HG03442 (cell line): ENCODE data around the gene NUF2.
"Not testable (repeated sequence)": the region's sequence is repeated elsewhere in the genome, so short reads cannot be mapped to it uniquely, and the experiment has no call there.

Experiments
- ATAC-seq: cut with Tn5 transposase; IDR thresholded peaks from one replicate; pipeline ENCODE4 v1.9.1; 2021; ENCODE audit warnings: mild to moderate bottlenecking, moderate library complexity; ENCODE audit not compliant: unreplicated experiment

NUF2 gene

DNA sequence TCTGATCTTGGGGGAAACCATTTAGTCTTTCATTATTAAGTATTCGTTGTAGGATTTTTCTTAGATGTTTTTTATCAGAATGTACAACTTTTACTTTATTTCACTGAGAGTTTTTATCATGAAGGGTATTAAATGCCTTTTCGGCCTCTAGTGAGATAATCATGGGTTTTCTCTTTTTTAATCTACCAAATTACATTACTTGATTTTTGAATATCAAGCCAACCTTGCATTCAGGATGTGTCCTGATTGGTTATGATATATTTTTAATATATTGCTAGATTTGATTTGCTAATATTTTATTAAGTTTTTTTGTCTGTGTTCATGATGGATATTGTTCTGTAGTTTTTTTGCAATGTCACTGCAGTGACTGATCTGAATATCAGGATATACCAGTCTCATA, 9.4 kb downstream of the NUF2 start:
- no peak for ATAC-seq

DNA sequence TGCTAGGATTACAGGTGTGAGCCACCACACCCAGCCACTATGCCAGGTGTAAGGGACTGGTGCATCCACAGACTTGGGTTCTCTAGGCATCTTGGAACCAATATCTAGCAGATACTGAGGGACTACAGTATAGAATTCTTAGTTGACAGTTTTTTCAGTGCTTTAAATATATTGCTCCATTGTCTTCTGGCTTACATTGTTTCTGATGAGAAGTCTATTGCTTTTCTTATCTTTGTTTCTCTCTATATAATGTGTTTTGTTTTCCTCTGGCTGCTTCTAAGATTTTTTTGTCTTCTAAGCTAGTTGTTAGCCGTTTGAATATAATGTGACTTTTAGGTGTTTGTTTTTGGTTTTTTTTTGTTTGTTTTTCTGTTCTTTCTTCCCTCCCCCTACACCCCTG, 13.5 kb downstream of the NUF2 start:
- no peak for ATAC-seq

DNA sequence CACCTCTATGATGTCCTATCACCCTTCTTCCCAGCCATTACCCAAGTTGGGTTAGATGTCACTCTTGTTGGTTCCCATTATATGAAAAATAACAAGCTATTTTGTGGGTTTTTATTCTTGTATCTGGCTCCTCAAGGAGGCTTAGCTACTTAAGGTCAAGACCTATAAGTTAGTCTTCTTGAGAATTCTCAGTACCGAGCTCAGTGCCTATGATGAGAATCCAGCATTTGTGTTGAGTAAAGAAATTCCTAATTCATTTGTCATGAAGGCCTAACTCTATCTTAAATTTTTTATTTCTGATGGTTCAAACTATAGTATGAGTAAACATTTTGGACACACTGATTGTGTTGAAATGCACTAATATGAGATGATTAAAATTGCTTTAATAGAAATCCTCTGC, 15.9 kb downstream of the NUF2 start:
- ATAC-seq = no peak

DNA sequence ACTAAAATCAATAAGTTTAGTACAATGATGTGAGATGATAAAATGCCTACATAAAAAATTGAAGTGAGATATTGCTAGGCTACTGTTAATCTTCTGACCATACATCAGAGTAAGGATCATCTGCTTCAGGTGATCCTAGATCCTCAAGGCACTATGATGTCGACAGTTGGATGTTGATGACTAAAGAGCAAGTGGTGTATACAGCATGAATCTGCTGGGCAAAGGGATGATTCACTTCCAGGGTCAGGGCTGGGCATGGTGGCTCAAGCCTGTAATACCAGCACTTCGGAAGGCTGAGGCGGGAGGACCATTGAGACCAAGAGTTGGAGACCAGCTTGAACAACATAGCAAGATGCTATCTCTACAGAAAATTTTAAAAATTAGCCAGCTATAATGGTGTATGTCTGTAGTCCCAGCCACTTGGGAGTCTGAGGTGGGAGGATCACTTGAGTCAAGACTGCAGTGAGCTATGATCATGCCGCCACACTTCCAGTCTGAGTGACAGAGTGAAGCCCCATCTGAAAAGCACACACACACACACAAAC, 24.6 kb downstream of the NUF2 start:
- ATAC-seq = no peak

DNA sequence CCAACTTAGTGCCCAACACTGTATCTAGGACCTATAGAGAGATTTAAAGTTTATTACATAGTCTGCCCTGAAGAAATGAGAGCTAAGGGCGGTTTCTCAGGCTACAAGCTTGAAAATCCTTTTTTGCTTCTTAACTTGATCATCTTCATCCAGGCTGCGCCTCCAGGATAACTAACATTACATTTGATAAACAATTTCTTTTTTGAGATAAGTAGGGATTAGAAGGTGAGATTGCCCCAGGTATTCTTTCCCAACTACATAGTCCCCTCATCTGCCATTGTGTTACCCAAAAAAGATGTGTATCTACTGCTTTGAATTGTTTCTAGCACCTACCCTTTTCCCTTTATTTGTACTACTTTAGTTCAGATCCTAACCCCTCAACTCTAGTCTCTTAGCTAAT, 25.4 kb downstream of the NUF2 start:
- ATAC-seq = no peak

DNA sequence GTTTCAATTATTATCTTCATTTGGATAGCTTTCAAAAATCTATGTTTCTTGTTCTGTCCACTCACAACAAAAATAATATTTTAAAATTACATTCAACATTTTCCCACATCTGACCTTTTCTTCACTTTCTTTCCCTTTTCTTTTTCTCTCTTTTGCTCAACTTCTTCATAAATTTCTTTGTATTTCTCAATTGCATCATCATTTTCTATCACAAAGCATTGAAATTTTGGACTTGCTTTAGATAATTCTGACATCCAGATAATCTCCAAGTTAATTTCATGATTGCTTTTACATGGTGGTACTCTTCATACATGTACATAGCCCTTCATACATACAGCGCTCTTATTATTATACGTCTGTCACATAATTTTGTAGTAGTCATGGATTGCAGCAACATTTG, 30.2 kb downstream of the NUF2 start:
- no peak for ATAC-seq

DNA sequence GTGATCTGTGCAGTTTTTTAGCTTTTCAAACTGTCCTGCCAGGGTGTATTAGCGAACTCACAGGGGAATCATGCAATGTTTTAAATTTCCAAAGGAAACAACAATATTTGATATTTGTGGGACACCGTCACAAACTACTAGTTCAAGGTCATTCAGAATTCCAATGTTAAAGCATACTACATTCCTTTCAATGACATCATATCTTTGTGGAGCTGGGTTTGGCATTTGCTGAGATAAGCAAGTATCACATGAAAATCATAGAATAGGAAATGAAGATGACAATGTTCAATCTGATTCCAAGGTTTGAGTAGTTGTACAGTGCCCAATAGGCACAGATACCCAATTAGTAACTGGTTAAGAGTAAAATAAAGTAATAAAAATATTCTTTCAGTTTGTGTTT, 35.6 kb downstream of the NUF2 start:
- no peak for ATAC-seq

DNA sequence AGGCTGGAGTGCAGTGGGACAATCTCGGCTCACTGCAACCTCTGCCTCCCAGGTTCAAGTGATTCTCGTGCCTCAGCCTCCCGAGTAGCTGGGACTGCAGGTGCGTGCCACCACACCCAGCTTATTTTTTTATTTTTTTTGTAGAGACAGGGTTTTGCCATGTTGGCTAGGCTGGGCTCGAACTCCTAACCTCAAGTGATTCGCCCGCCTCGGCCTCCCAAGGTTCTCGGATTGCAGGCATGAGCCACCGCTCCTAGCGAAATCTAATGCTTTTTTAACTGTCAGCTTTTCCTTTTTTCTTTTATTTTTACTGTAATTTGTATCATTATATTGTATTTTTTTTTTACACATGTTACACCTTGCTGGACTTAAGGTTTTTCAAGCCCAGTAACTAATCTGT, 36.4 kb downstream of the NUF2 start:
- ATAC-seq = not testable (repeated sequence)

DNA sequence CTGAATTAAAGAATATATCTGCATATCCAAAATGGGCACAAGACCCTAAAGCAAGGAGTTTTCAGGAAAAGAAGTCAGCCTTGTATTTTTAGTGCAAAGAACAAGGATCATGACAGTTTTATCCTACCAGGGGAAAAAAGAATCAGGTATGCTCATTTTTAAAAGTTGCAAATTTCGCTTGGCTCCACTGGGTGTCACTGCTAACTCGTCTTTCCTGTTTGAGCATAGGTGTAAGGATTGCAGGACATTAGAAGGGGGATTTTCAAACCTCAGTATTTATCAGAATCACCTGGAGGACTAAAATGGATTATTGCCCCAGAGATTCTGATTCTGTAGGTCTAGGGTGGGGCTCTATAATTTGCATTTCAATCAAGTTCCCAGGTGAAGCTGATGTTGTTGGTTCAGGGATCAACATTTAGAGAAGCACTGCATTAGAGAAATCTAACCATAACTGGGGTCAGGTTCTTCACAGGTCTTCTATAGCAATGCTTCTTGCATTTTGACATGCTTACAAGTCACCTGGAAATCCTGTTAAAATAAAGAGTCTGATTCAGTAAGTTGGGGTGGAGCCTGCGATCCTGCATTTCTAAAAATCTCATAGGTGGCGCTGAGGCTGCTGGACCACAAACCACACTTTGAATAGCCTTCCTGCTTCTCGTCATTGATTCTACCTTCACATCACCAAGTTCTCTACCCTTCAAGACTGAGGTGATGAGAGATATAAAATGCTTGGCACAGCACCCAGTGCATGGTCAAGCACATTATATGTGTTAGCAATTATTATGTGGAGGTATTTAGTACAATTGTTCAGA, 39.6 kb downstream of the NUF2 start:
- peak; percentile 63 for ATAC-seq

DNA sequence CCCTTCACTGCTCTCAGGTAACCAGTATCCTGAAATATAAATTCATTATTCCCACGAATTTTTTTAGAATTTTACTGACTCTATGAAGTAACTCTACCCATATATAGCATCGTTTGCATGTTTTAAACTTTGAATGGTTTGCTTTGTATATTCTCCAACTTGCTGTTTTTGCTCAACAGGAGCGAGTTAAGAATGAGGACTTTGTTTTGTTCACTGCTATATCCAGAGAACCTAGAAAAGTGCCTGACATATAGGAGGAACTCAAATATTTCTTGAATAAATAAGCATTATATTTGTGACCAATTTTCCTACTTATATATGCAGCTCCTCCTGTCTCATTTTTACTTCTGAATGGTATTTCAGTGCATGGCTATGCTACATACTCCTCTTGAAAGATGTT, 43.4 kb downstream of the NUF2 start:
- no peak for ATAC-seq

DNA sequence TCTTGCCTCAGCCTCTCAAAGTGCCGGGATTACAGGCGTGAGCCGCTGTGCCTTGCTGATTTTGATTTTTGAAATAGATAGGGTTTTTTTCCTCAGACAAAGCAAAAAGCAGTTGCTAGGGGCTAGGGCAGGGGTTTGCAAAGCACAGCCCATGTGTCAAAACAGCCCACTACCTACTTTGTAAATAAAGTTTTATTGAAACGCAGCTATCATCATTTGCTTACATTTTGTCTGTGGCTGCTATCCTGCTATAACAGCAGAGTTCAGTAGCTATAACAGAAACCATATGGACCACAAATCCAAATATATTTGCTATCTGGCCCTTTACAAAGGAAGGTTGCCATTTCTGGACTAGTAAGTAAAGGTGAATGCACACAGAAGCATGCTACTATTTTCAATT, 44.8 kb downstream of the NUF2 start:
- no peak for ATAC-seq

DNA sequence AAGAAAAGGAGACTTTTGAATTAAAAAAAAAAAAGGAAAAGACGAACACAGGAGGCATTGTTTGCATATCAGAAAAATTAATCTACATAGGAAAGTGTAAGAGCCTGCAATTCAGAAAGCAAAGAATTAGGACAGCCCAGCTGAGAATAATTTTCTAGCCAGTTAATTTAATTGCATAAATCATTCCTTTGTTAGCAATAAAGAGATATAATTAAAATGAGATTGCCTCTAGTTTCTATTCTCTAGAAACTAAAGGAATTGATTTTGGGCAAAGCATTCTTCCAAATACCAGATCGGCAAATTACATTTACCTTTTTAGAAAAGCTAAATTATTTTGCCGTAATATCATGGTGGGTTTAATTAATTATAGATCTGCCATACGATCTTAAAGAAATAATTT, 46.0 kb downstream of the NUF2 start:
- ATAC-seq = no peak

DNA sequence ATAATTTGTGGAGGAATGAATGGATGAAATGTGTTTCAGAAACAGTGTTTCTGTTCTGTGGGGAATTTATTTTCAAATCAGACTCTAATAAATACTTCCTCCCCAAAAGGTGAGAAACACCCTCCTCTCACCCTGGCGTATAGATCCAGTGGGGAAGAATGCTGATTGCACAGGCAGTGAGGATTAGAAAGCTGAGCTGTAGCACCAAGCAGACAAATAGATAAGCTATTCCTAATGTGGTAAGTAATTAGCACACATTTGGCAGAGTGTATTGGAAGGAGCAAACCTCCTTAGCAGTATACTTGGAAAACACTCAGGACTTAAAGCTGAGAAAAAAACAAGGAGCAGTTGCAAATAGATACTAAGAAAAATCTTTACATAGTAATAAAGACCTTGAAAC, 50.8 kb downstream of the NUF2 start:
- no peak for ATAC-seq

DNA sequence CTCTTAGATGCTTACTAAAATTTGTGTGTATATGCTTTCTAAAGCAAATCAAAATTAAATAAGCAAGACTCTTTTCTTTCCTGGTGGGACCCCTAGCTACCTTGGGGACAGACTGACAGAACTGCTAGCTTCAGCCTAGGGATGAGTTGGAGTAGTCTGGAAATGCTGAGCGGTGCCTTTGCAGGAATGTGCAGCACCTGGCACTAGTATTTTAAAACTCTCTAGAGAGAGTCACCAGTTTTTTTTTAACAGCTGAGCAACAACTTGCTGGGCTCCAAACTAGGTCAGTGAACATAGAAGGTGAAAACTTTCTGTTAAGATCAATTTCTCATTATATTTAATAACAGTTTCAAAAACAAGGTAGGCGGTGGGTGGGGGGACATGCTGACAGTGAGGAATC, 56.8 kb downstream of the NUF2 start:
- ATAC-seq = no peak

DNA sequence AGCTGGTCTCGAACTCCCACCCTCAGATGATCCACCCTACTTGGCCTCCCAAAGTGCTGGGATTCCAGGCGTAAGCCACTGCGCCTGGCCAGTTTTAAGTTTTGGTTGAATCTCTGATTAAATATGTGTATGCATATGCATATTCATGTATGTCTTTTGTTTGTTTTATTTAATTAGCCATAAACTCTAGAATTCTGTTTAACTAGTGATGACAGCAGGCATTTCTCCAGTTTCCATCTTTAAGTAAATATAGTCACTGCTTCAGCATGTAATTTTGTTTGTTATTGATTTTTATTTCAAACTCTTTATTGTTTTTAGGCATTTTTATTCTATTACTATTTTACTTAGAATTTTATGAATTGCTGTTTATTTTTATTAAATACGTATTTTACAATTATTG, 58.0 kb downstream of the NUF2 start:
- ATAC-seq = no peak

DNA sequence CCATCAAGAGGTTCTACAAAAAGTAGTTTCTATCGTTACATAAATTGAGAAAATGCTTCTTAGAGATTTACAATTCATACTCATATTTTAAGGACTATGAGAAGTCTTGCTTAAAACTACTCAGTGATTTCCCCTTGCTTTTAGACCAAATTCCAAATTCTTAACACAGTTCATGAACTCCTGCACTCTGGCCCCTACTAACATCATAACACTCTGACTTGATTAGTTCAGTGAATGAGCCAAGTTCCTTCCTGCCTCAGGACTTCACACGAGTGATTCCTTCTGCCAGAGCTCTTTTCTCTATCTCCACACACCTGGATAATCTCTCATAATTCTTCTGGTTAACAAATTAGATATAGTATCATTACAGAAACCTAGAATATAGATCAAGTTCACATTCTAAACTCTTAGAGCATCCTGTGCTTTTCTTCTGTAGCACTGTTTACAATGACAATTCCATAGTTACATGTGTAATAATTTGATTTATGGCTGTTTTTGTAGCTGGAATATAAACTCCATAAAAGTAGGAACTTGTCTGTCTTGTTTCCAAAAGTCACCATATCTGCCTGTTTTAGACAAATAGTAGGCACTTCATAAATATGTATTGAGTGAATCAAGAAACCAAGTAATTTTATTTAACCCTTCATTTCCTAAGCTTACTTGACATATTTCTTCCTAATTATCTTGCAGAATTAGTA, 59.9 kb downstream of the NUF2 start:
- no peak for ATAC-seq

DNA sequence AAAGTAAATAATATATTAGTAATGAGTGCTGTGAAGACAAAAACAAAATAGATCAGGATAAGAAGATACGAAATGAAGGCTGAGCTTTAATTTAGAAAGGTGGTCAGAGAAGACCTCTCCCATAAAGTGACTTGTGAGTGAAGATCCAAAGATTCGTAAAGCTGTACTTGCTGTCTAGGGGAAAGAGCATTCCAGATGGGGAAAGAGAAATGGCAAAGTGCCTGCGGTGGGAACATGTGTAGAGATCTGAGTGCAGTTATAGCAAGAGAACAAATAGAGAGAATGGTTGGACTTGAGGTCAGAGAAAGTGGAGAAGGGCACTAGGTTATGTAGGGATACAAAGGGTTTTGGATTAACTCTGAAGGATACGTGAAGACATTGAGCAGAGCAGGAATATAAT, 60.6 kb downstream of the NUF2 start:
- ATAC-seq = no peak

DNA sequence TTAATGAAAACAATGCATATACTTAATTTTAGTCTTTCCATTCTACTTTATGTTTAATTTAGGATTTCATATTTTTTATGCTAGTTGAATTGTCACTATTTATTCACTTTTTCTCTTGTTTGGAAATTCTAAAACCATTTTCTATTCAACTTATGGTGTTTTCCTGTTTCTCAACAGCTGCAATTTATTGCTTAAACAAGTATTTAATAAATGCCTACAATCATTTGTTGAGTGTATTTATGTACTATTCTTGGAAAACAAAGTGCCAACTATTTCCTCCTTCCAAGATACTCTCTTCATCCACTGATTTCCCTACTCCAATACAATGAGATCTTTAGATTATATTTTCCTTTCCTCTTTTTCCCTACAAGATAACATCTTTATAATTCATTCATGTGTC, 65.4 kb downstream of the NUF2 start:
- no peak for ATAC-seq

DNA sequence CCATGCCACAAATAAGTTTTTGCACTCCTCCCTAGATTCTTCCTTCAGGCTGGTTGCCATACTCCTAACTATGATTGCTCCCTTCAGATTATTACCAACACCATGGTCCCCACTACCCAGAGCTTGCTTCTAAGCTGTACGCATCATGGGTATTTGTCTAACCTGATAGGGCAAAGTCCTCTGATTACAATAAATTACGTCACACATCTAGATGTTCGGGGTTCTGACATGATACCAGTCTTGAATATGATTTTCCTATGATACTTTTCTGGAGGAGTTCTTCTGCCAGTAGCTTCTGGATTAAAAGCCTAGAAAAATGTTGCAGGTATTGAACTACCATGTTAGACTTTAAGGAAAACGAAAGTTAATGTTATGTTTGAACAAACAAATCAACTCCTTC, 67.2 kb downstream of the NUF2 start:
- no peak for ATAC-seq

DNA sequence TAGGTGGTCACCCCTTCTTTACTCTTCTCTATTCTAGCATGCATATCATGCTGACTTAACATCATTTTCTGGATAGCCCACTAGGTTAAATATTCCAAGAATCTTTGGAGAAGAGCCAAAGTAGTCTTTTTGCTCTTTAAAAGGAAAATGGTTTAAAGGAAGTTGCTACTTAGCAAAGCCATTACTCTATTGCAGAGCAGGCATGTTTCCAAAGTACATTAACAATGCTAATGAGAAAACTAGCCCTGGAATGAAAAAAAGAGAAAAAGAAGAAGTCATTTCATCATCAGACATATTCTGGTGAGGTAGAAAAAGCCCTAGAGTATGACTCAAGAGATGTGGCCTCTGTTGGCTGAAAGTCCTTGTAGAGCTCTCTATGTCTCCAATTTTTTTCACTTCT, 74.0 kb downstream of the NUF2 start:
- no peak for ATAC-seq

DNA sequence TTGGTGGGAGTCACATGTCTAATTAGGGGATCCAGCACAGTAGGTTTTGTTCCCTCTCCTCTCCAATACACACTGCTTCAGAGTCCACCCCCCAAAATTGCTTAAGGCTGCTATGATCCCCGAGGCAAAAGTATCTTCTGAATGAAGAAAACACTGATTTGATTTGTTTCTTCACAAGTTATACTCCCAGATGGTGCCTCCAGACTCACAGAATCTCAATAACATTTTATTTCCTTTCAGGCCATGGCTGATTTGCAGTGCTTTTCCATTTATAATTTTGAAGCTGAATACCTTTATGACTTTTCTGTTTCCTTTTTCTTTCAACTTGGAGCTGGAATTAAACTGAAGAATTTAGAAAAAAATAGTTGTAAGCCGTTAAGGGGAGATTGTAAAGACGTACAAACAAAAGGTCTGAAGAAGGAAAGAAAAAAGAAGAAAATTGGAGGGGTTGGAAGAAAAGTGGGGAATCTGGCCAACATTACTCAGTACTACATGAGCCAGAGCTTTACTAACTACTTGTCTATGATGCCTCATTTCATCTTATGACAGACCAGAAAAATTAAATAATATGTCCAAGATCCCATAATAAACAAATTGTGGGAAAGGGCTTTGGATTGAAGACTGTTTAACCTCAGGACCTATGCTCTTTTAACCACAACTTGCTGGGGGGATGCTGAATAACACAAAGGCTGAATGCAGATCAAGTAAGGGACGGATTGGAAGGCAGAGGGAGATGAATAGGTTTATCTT, 75.9 kb downstream of the NUF2 start:
- no peak for ATAC-seq

DNA sequence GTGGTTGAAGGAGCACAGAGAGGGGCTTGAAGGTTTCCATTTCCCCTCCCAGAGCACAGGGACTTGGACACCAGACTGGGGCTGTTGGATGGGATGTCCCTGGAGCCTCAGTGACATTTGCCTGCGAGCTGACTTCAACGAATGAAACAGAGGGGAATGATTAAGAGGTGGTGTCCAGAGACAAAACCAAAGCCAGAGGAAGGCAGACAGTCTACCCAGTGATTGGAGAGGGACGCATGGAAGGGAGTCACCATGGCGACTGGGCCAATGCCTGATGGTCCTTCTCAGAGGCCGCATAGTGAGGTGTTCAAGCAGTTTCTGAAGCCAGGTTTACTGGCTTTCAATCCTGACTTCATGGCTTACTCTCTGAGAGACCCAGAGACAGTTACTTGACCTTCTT, 77.2 kb downstream of the NUF2 start:
- ATAC-seq = no peak
